ENCODE measurements around the gene XXYLT1. TPM values are rescaled to one million over a fixed set of nuclear protein-coding genes. Genes with fewer than 3 reads are reported as not detected.

The XXYLT1 gene
- total RNA-seq, 2 experiments from 2014 or later = 17.2 to 19.6 TPM

DNA sequence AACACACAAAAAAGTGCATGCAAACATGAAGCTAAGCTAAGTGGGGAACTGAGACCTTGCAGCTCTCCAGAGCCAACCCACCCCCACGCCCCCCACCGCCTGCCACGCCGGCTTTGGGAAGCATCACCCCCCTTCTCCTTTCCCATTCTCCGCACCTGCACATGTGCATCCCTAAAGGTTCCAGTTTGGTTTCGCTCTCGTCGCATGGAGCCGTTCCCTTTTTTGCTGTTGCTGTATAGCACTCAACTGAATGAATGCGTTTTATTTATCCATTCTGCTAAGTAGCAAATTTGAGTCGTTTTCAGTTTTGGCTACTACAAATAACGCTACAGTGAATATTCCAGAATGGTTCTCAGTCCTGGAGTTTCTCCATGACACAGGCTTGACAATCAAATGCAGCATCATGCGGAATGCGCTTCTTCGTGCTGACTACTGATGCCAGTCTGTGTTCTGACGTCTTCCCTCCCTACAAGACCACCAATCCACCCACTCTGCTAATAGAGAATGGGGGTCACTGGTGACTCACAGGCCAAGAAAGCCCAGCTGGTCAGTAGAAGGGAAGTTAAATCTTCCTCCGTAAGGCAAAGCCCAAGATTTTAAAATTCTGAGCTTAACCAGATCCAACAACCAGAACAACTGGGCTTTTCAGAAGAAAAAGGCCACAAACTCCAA lies 115.3 kb downstream of the XXYLT1 start:
- ChIA-PET POLR2A (interaction anchor here (0.7 to 1.6 kb wide), 6 partner anchors 27 to 363 kb away, joined by 3 to 9 read pairs (median 3); no protein-coding TSS in a partner anchor), CTCF (ENCODE audit: unreplicated experiment) (interaction anchor here (1.0 kb wide), 1 partner anchor 31 kb away, joined by 3 read pairs; no protein-coding TSS in a partner anchor)
- DNase-seq (ENCODE audit: low spot score) = no peak
- Histone ChIP-seq H3K79me2 (ENCODE audit: insufficient read depth, low read depth, low read length) (no peaks in the 10 kb centered on the region), H3K36me3 (ENCODE audit: insufficient read depth, low read length) (peaks cover 7% of the 10 kb centered on the region; the same call in 1 of the 2 replicates), H2AFZ (ENCODE audit: low read length) (no peak overlapping the region), H3K4me1 (ENCODE audit: insufficient read depth, low read length, poor library complexity, severe bottlenecking) (peaks cover 78% of the 10 kb centered on the region), H3K9me2 (ENCODE audit: insufficient read depth, low read length) (no peaks in the 10 kb centered on the region), H4K20me1 (ENCODE audit: insufficient read depth, low read length) (no peaks in the 10 kb centered on the region), H3K4me2 (ENCODE audit: low read length) (peak overlapping the region; percentile 70), H3K9me3 (ENCODE audit: low read length) (no peaks in the 10 kb centered on the region), H3K4me3 (ENCODE audit: low read depth, low read length, poor library complexity, severe bottlenecking) (no peak overlapping the region), H3K27ac (ENCODE audit: low read depth, low read length, poor library complexity, severe bottlenecking) (peak overlapping the region; percentile 95)
- no peak for TF ChIP-seq EZH2phosphoT487 (IDR thresholded peaks at IDR 0.05; ENCODE audit: borderline replicate concordance, low read depth, low read length)
- TF ChIP-seq, protein P1, sequence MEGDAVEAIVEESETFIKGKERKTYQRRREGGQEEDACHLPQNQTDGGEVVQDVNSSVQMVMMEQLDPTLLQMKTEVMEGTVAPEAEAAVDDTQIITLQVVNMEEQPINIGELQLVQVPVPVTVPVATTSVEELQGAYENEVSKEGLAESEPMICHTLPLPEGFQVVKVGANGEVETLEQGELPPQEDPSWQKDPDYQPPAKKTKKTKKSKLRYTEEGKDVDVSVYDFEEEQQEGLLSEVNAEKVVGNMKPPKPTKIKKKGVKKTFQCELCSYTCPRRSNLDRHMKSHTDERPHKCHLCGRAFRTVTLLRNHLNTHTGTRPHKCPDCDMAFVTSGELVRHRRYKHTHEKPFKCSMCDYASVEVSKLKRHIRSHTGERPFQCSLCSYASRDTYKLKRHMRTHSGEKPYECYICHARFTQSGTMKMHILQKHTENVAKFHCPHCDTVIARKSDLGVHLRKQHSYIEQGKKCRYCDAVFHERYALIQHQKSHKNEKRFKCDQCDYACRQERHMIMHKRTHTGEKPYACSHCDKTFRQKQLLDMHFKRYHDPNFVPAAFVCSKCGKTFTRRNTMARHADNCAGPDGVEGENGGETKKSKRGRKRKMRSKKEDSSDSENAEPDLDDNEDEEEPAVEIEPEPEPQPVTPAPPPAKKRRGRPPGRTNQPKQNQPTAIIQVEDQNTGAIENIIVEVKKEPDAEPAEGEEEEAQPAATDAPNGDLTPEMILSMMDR (conservative IDR thresholded peaks at IDR 0.05; ENCODE audit: low read length) = no peak
- no TSS peak for BruUV-seq (replicated peaks)
- intact Hi-C loops (cut with micrococcal nuclease; ENCODE audit: unreplicated experiment) = loop anchor here (5.0 to 10.0 kb wide), 2 partner anchors 287 to 671 kb away; partner anchors contain the start of genes ACAP2 and ATP13A3

DNA sequence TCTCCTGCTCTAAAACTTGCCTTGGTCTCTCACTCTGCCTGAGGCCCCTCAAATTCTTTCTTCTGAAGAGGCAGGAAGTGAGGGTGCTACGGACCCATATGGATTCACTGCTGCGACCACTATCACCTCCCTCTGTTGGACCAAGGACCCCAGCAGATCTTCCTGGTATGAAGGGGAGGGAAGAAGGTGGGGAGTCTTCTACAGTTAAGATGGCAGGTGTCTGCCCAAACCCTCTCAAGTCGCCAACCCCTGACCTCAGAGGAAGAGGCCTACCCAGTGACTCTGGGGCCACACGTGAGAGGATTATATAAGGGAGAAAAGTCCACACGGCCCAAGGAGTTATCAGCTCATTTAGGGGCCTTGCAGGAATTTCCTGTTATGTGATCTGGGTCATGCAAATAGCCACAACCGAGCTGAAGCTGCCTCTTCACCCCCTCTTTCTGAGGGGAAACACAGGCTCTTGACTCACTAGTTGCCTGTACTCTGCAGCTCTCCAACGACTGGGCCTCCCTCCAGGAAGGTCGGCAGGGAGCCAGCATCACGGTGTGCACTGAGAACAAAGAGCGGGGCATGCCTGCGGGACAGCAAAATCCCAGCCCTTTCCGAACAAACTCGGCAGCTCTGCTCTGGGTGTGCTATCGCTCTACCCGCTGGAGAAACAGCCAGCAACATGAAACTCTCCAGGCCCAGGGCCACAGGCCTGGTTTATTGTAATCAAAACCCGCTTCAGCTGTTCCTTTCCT lies 116.0 kb downstream of the XXYLT1 start:
- no peaks in the 10 kb centered on the region for H4K20me1 ChIP-seq (ENCODE audit: insufficient read depth, low read length)
- TF ChIP-seq, protein P1 (conservative IDR thresholded peaks at IDR 0.05; ENCODE audit: low read length) = no peak
- TF ChIP-seq EZH2phosphoT487 (IDR thresholded peaks at IDR 0.05; ENCODE audit: borderline replicate concordance, low read depth, low read length) = no peak
- H3K9me2 ChIP-seq (ENCODE audit: insufficient read depth, low read length) = no peaks in the 10 kb centered on the region
- peak overlapping the region; percentile 70 for H3K4me2 ChIP-seq (ENCODE audit: low read length)
- peaks cover 78% of the 10 kb centered on the region for H3K4me1 ChIP-seq (ENCODE audit: insufficient read depth, low read length, poor library complexity, severe bottlenecking)
- peak overlapping the region; percentile 95 for H3K27ac ChIP-seq (ENCODE audit: low read depth, low read length, poor library complexity, severe bottlenecking)
- ChIA-PET POLR2A (interaction anchor here (0.7 to 1.6 kb wide), 8 partner anchors 19 to 364 kb away, joined by 3 to 9 read pairs (median 3); no protein-coding TSS in a partner anchor), CTCF (ENCODE audit: unreplicated experiment) (interaction anchor here (1.0 kb wide), 1 partner anchor 31 kb away, joined by 3 read pairs; no protein-coding TSS in a partner anchor)
- intact Hi-C loops (cut with micrococcal nuclease; ENCODE audit: unreplicated experiment) = loop anchor here (5.0 to 10.0 kb wide), 2 partner anchors 287 to 670 kb away; partner anchors contain the start of genes ACAP2 and ATP13A3
- H3K79me2 ChIP-seq (ENCODE audit: insufficient read depth, low read depth, low read length) = no peaks in the 10 kb centered on the region
- H3K9me3 ChIP-seq (ENCODE audit: low read length) = no peaks in the 10 kb centered on the region
- BruUV-seq (replicated peaks) = no TSS peak
- DNase-seq (ENCODE audit: low spot score) = peak; percentile 73
- peak overlapping the region; percentile 19 for H3K4me3 ChIP-seq (ENCODE audit: low read depth, low read length, poor library complexity, severe bottlenecking)
- H2AFZ ChIP-seq (ENCODE audit: low read length) = peak overlapping the region; percentile 52; the same call in 1 of the 2 replicates
- peaks cover 7% of the 10 kb centered on the region; the same call in 1 of the 2 replicates for H3K36me3 ChIP-seq (ENCODE audit: insufficient read depth, low read length)

All from OCI-LY7 (cell line).